GM18502 (cell line): ENCODE measurements around the gene SLC22A4.

Experiments used
- ATAC-seq: cut with Tn5 transposase; IDR thresholded peaks from one replicate; pipeline ENCODE4 v1.9.1; 2021; ENCODE audit warnings: mild to moderate bottlenecking; ENCODE audit not compliant: unreplicated experiment, poor library complexity

Gene SLC22A4

GRCh38 chr5:132388244-132389050, 94.3 kb downstream of the SLC22A4 start:
- no peak for ATAC-seq

- ATAC-seq: no peak
Measured at GRCh38 chr5:132389051-132389331, 94.8 kb downstream of the SLC22A4 start.

- no peak for ATAC-seq
Measured at GRCh38 chr5:132389585-132390286, 95.5 kb downstream of the SLC22A4 start.

- ATAC-seq: no peak
Measured at GRCh38 chr5:132391247-132391646, 97.1 kb downstream of the SLC22A4 start.

GRCh38 chr5:132391870-132392269, 97.7 kb downstream of the SLC22A4 start:
- ATAC-seq: no peak

- no peak for ATAC-seq
Measured at GRCh38 chr5:132392411-132392810, 98.2 kb downstream of the SLC22A4 start.

GRCh38 chr5:132392978-132393825, 99.0 kb downstream of the SLC22A4 start:
- ATAC-seq: no peak
